ENCODE measurements around the gene GRIP2.
A peak's percentile ranks its signal among the peaks of the same experiment; 100 is the strongest.

The GRIP2 gene

DNA sequence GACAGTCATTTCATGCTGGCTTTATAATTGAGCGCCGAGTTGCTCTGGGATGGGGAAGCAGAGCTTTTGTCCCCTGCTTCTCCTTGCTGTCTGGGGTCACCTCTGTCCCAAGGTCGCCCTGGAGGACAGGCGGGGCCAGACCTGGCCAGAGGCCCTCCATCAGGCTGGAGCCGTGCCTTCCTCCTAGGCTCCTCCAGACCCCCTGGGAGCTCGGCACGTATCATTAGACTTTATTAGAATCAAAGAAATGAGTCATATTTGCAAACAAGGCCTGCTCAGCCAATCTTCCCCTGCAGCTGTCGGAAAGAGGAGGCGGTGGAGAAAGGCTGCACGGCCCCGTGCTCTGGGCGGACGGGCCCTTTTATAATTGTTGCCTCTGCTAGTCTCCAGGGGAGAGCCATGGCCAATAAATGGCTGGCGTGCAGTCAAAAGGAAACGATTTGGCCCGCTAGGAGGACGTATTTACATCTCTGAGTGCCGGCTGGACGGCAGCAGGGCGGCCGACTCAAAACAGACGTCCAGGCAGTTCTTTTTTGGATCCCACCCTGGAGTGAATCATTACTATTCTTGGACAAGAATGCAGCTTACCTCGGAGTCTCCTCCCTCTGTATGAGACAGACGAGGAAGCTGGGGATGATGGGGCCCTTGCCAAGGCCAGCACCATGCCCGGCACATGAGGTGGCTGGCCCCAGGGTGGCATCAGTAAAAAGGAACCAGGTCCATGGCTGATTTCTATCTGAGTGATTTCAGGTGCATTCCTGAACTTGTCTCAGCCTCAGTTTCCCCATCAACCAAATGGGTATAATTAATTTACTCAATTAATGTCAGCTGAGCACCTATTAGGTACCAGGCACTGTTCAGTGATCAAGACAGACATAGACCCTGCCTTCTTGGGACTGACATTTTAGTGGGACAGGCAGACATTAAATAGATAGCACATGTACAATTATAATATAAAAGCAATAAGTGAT lies 87.1 kb downstream of the GRIP2 start:
- TF ChIP-seq FOXP2 (optimal IDR thresholded peaks at IDR 0.05; ENCODE audit: borderline replicate concordance, extremely low read depth, extremely low read length, insufficient read depth) (no peak), SIN3A (IDR thresholded peaks at IDR 0.05; ENCODE audit: borderline replicate concordance, insufficient read depth, low read length) (no peak), POLR2AphosphoS5 (IDR thresholded peaks at IDR 0.05; ENCODE audit: low read depth, low read length) (no peak), TAF1 (IDR thresholded peaks at IDR 0.05; ENCODE audit: borderline replicate concordance, insufficient read depth, low read length) (no peak)
- TF ChIP-seq, protein P1, sequence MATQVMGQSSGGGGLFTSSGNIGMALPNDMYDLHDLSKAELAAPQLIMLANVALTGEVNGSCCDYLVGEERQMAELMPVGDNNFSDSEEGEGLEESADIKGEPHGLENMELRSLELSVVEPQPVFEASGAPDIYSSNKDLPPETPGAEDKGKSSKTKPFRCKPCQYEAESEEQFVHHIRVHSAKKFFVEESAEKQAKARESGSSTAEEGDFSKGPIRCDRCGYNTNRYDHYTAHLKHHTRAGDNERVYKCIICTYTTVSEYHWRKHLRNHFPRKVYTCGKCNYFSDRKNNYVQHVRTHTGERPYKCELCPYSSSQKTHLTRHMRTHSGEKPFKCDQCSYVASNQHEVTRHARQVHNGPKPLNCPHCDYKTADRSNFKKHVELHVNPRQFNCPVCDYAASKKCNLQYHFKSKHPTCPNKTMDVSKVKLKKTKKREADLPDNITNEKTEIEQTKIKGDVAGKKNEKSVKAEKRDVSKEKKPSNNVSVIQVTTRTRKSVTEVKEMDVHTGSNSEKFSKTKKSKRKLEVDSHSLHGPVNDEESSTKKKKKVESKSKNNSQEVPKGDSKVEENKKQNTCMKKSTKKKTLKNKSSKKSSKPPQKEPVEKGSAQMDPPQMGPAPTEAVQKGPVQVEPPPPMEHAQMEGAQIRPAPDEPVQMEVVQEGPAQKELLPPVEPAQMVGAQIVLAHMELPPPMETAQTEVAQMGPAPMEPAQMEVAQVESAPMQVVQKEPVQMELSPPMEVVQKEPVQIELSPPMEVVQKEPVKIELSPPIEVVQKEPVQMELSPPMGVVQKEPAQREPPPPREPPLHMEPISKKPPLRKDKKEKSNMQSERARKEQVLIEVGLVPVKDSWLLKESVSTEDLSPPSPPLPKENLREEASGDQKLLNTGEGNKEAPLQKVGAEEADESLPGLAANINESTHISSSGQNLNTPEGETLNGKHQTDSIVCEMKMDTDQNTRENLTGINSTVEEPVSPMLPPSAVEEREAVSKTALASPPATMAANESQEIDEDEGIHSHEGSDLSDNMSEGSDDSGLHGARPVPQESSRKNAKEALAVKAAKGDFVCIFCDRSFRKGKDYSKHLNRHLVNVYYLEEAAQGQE (IDR thresholded peaks at IDR 0.05; ENCODE audit: insufficient read depth in 1 of 2, low read depth in 2 of 2, low read length in 2 of 2) = peak in 1 of 2 experiments; percentile 49; a peak in 1 of 4 replicates

DNA sequence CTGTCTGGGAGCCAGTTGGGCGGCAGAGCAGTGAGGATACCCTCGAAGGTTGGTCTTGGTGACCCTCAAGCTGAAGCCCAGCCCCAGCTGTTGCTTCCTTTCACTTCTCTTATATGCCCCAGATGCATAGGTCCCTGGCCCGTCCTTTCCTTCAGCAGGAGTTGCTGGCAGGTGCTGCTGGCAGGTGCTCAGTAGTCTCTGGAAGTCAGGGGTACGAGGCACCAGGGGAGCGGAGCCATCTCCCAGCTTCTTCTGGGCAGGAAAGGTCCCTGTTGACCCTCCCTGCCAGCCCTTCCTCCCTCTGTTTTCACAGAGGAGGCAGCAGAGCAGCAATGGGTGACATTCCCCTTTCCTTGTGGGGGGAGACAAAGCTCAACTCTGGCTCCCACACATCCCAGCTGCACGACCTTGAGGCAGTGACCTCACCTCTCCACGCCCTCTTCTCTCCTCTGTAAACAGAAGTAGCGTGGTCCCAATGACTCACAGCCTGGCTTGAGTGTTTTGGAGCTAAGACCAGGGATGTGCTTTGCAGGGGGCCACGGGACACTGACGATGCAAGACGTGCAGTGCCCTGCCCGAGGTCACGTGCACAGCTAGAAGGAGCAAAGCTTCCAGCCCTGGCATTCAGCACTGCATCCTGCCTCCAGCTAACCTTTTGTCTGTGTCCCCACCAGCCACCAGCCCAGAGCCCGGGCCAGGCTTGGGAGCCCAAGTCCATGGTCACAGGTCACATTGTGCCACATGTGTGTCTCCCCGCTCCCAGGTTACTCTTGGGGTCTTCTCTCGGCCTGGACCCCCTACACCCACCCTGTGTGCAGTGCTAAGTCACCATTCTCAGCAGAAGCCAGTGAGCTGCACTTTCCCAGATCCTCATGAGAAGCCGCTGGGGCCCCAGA lies 88.0 kb downstream of the GRIP2 start:
- TF ChIP-seq TAF1 (IDR thresholded peaks at IDR 0.05; ENCODE audit: borderline replicate concordance, insufficient read depth, low read length) (no peak), SIN3A (IDR thresholded peaks at IDR 0.05; ENCODE audit: borderline replicate concordance, insufficient read depth, low read length) (no peak), POLR2AphosphoS5 (IDR thresholded peaks at IDR 0.05; ENCODE audit: low read depth, low read length) (no peak), FOXP2 (optimal IDR thresholded peaks at IDR 0.05; ENCODE audit: borderline replicate concordance, extremely low read depth, extremely low read length, insufficient read depth) (no peak)
- TF ChIP-seq, protein P1 (IDR thresholded peaks at IDR 0.05; ENCODE audit: insufficient read depth in 1 of 2, low read depth in 2 of 2, low read length in 2 of 2) = no peak

DNA sequence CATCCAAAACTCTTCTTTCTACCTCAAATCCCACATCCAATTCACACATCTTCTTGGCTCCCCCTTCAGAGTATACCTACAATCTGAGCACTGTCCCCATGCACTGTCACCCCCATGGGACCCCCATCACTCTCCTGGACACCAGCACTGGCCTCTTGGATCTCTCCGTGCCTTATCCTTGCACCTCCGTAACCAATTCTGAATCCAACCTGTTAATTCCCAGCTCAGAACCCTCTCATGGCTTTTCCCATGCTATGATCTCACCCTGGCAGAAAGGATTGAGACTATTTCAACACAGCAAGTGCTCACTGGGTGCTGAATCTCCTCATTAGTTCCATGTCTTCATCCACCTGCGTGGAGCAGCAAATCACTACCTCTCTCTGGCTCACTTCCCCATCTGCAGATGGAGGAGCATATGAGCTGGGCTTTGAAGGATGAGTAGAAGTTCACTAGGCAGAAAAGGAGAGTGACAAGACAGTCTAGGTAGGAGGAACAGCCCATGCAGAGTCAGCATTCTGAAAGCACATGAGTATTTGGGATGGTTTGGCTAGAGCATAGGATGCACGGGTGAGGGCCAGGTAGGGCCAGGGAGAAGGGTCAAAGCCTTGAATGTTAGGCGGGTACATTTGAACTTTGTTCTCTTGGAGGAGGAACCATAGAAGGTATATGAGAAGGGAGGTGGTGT lies 89.1 kb downstream of the GRIP2 start:
- no peak for TF ChIP-seq SIN3A (IDR thresholded peaks at IDR 0.05; ENCODE audit: borderline replicate concordance, insufficient read depth, low read length)
- TF ChIP-seq POLR2AphosphoS5 (IDR thresholded peaks at IDR 0.05; ENCODE audit: low read depth, low read length) = no peak
- TF ChIP-seq TAF1 (IDR thresholded peaks at IDR 0.05; ENCODE audit: borderline replicate concordance, insufficient read depth, low read length) = no peak
- TF ChIP-seq FOXP2 (optimal IDR thresholded peaks at IDR 0.05; ENCODE audit: borderline replicate concordance, extremely low read depth, extremely low read length, insufficient read depth) = no peak
- TF ChIP-seq, protein P1 (IDR thresholded peaks at IDR 0.05; ENCODE audit: insufficient read depth in 1 of 2, low read depth in 2 of 2, low read length in 2 of 2) = no peak

DNA sequence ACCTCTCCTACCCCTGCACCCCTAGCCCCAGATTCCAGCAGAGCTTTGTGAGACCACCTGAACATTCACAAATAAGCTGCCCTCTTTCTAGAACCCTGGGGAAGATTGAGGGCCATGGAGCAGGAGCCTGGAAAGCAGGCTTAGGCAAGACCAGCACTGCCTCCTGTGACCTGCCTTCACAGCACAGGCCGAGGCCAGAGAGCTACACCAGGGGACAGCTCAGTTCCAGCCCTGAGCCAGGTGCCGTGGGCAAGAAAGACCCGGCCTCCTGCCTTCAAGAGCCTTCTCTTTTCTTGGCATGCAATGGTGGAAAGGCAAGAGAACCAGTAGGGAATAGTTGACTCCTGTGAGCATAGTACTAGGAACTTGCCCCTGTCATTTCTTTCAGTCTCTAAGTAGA lies 89.6 kb downstream of the GRIP2 start:
- no peak for TF ChIP-seq FOXP2 (optimal IDR thresholded peaks at IDR 0.05; ENCODE audit: borderline replicate concordance, extremely low read depth, extremely low read length, insufficient read depth)
- no peak for TF ChIP-seq POLR2AphosphoS5 (IDR thresholded peaks at IDR 0.05; ENCODE audit: low read depth, low read length)
- TF ChIP-seq, protein P1 (IDR thresholded peaks at IDR 0.05; ENCODE audit: insufficient read depth in 1 of 2, low read depth in 2 of 2, low read length in 2 of 2) = no peak
- TF ChIP-seq TAF1 (IDR thresholded peaks at IDR 0.05; ENCODE audit: borderline replicate concordance, insufficient read depth, low read length) = no peak
- no peak for TF ChIP-seq SIN3A (IDR thresholded peaks at IDR 0.05; ENCODE audit: borderline replicate concordance, insufficient read depth, low read length)

Data from PFSK-1 (cell line).